Measurements from ENCODE around the gene DPM3. TPM values are rescaled to one million over a fixed set of nuclear protein-coding genes. Genes with fewer than 3 reads are reported as not detected.

DPM3 gene
- total and polyA plus RNA-seq, 2 of the 13 experiments (the other 11 are each of a cell fraction or from before 2014, with no cell fraction given): 23.2 to 53.4 TPM

DNA sequence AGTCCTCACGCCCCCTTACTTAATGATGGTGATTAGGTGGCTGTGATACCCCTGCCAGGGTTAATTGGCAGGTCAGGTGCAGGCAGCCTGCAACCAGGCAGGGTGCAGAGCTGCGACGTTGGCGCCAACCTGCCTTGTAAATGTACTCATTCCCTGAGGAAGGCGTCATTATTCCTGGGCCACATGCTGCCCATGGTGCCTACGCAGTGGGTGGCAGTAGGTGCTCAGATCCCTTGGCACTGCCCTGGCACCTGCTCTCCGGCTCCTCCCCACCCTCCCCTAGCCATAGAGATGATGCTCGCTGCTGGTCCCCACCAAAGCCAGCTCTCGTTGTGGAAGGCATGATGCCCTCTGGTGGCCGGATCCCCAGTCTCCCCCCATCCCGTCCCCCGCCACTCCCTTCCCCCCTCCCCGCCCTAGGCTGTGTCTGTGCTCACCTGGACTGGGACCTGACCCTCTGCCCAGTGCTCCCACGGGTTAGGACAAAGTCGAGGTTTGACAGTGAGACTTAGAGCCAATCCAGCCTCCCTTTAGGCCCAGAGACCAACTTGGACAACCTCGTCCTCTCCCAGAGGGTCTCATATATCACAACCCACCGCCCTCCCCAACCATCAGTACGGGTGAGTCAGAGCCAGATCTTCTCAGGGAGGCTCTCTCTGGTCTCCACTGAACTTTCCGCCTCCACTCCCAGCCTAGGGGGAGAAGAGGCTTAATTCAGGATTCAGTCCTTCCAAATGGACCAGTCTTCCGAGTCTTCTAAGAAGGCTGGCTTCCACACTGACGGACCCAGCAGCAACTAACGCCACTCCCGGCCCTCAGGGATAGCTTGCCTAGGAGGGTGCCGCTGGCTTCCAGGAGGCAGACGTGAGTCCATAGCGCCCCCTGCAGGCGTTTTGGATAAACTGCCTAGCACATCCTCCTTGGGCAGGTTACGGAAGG is 27.1 kb upstream of the DPM3 start (continued):
- TF ChIP-seq SKI (IDR thresholded peaks at IDR 0.05; ENCODE audit: partially characterized antibody) (no peak), TGIF2 (CRISPR knock-in tag; IDR thresholded peaks at IDR 0.05) (no peak), TAF1 (CRISPR knock-in tag; IDR thresholded peaks at IDR 0.05) (no peak), TOPORS (CRISPR knock-in tag; IDR thresholded peaks at IDR 0.05) (no peak), NR2F2 (IDR thresholded peaks at IDR 0.05; ENCODE audit: borderline replicate concordance, low read depth) (no peak), ZNF160 (CRISPR knock-in tag; IDR thresholded peaks at IDR 0.05) (0 out of 2 replicates have a peak, but pooled peaks have one; percentile 43), ZNF331 (CRISPR knock-in tag; IDR thresholded peaks at IDR 0.05) (peak; percentile 64; the same call in 1 of the 2 replicates), ZNF724P (CRISPR knock-in tag; IDR thresholded peaks at IDR 0.05; ENCODE audit: borderline replicate concordance) (0 out of 2 replicates have a peak, but pooled peaks have one; percentile 34), FOSL1 (CRISPR knock-in tag; IDR thresholded peaks at IDR 0.05; ENCODE audit: borderline replicate concordance) (no peak), ZNF674 (CRISPR knock-in tag; IDR thresholded peaks at IDR 0.05; ENCODE audit: low read depth) (no peak), ISL2 (CRISPR knock-in tag; IDR thresholded peaks at IDR 0.05) (no peak), PITX1 (CRISPR knock-in tag; IDR thresholded peaks at IDR 0.05) (no peak), GATAD2A (CRISPR knock-in tag; IDR thresholded peaks at IDR 0.05) (peak; percentile 61; the same call in 1 of the 2 replicates), ZNF446 (CRISPR knock-in tag; IDR thresholded peaks at IDR 0.05) (no peak)
- TF ChIP-seq, protein P1, sequence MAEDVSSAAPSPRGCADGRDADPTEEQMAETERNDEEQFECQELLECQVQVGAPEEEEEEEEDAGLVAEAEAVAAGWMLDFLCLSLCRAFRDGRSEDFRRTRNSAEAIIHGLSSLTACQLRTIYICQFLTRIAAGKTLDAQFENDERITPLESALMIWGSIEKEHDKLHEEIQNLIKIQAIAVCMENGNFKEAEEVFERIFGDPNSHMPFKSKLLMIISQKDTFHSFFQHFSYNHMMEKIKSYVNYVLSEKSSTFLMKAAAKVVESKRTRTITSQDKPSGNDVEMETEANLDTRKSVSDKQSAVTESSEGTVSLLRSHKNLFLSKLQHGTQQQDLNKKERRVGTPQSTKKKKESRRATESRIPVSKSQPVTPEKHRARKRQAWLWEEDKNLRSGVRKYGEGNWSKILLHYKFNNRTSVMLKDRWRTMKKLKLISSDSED (CRISPR knock-in tag; IDR thresholded peaks at IDR 0.05): no peak
- TF ChIP-seq, protein P2, sequence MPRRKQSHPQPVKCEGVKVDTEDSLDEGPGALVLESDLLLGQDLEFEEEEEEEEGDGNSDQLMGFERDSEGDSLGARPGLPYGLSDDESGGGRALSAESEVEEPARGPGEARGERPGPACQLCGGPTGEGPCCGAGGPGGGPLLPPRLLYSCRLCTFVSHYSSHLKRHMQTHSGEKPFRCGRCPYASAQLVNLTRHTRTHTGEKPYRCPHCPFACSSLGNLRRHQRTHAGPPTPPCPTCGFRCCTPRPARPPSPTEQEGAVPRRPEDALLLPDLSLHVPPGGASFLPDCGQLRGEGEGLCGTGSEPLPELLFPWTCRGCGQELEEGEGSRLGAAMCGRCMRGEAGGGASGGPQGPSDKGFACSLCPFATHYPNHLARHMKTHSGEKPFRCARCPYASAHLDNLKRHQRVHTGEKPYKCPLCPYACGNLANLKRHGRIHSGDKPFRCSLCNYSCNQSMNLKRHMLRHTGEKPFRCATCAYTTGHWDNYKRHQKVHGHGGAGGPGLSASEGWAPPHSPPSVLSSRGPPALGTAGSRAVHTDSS (CRISPR knock-in tag; conservative IDR thresholded peaks at IDR 0.05): no peak
- TF ChIP-seq, protein P3, sequence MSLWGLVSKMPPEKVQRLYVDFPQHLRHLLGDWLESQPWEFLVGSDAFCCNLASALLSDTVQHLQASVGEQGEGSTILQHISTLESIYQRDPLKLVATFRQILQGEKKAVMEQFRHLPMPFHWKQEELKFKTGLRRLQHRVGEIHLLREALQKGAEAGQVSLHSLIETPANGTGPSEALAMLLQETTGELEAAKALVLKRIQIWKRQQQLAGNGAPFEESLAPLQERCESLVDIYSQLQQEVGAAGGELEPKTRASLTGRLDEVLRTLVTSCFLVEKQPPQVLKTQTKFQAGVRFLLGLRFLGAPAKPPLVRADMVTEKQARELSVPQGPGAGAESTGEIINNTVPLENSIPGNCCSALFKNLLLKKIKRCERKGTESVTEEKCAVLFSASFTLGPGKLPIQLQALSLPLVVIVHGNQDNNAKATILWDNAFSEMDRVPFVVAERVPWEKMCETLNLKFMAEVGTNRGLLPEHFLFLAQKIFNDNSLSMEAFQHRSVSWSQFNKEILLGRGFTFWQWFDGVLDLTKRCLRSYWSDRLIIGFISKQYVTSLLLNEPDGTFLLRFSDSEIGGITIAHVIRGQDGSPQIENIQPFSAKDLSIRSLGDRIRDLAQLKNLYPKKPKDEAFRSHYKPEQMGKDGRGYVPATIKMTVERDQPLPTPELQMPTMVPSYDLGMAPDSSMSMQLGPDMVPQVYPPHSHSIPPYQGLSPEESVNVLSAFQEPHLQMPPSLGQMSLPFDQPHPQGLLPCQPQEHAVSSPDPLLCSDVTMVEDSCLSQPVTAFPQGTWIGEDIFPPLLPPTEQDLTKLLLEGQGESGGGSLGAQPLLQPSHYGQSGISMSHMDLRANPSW (CRISPR knock-in tag; IDR thresholded peaks at IDR 0.05; ENCODE audit: borderline replicate concordance): peak; percentile 37; the same call in 1 of the 2 replicates
- TF ChIP-seq, protein P4, sequence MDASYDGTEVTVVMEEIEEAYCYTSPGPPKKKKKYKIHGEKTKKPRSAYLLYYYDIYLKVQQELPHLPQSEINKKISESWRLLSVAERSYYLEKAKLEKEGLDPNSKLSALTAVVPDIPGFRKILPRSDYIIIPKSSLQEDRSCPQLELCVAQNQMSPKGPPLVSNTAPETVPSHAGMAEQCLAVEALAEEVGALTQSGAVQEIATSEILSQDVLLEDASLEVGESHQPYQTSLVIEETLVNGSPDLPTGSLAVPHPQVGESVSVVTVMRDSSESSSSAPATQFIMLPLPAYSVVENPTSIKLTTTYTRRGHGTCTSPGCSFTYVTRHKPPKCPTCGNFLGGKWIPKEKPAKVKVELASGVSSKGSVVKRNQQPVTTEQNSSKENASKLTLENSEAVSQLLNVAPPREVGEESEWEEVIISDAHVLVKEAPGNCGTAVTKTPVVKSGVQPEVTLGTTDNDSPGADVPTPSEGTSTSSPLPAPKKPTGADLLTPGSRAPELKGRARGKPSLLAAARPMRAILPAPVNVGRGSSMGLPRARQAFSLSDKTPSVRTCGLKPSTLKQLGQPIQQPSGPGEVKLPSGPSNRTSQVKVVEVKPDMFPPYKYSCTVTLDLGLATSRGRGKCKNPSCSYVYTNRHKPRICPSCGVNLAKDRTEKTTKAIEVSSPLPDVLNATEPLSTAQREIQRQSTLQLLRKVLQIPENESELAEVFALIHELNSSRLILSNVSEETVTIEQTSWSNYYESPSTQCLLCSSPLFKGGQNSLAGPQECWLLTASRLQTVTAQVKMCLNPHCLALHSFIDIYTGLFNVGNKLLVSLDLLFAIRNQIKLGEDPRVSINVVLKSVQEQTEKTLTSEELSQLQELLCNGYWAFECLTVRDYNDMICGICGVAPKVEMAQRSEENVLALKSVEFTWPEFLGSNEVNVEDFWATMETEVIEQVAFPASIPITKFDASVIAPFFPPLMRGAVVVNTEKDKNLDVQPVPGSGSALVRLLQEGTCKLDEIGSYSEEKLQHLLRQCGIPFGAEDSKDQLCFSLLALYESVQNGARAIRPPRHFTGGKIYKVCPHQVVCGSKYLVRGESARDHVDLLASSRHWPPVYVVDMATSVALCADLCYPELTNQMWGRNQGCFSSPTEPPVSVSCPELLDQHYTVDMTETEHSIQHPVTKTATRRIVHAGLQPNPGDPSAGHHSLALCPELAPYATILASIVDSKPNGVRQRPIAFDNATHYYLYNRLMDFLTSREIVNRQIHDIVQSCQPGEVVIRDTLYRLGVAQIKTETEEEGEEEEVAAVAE (CRISPR knock-in tag; IDR thresholded peaks at IDR 0.05; ENCODE audit: borderline replicate concordance): peak; percentile 66; the same call in 1 of the 2 replicates
